Testis (tissue), 3 donors: ENCODE results near the gene CCNL2. TPM values are rescaled to one million over a fixed set of nuclear protein-coding genes. Genes with fewer than 3 reads are reported as not detected.

Experiments used
- DNase-seq: peaks from one replicate; pipeline ENCODE4 v3.0.0-alpha.2; 2019
- H3K27ac ChIP-seq, 2 donors: fragments of 200-600 bp; sonication (generic); one replicate each; pipeline ENCODE4 v1.5.1; 2019
- H3K27me3 ChIP-seq: fragments of 200-600 bp; sonication (generic); one replicate; pipeline ENCODE4 v1.5.1; 2019
- H3K36me3 ChIP-seq: fragments of 200-600 bp; sonication (generic); one replicate; pipeline ENCODE4 v1.5.1; 2017; ENCODE audit warnings: low read depth; ENCODE audit errors: missing control alignments
- H3K4me1 ChIP-seq: fragments of 200-600 bp; sonication (generic); one replicate; pipeline ENCODE4 v1.5.1; 2019
- H3K4me3 ChIP-seq, 2 donors: fragments of 200-600 bp; sonication (generic); one replicate each; pipeline ENCODE4 v1.5.1; 2017 to 2019
- H3K9me3 ChIP-seq: fragments of 200-600 bp; sonication (generic); one replicate; pipeline ENCODE4 v1.5.1; 2017
- POLR2A ChIP-seq: fragments of 450-650 bp; IDR thresholded peaks from one replicate; pipeline ENCODE4 v1.6.1; 2017; ENCODE audit warnings: antibody characterized with exemption, mild to moderate bottlenecking, moderate library complexity
- WGBS, 2 donors: methylation state at CpG; one replicate each; pipeline ENCODE4 v1.1.5; 2018; 5-methylcytosine and 5-hydroxymethylcytosine counted together
- intact Hi-C: fragments of 100-400 bp; cut with DNase I; formaldehyde crosslinking; loops from one replicate; pipeline ENCODE4 v1.15.1; 2023; ENCODE audit warnings: low total_unique reads
- polyA plus RNA-seq: library from polyadenylated mRNA; stranded (reverse); fragments of 350-450 nt; fragmentation: Illumina TruSeq; extraction: RNeasy Lipid Tissue Mini Kit (QIAGEN cat#74804); gene quantifications from one replicate; pipeline ENCODE4 v1.2.3, GENCODE V29; 2014; ENCODE audit warnings: low read depth, low replicate concordance; ENCODE audit not compliant: insufficient read depth
- total RNA-seq, 2 donors: library from RNA; depleted of rRNA; stranded (reverse); fragments of >200 nt; gene quantifications; one replicate each; pipeline ENCODE4 v1.2.3, GENCODE V29; 2016
- TF ChIP-seq, protein P1 (sequence below), 3 experiments: fragments of 450-650 bp in 2 of 3; fragments of 200-600 bp in 1 of 3; sonication (generic) in 1 of 3; IDR thresholded peaks; one replicate each; pipeline ENCODE4 v1.5.1; 2016 to 2019; ENCODE audit warnings: antibody characterized with exemption in 3 of 3, mild to moderate bottlenecking in 2 of 3, moderate library complexity in 1 of 3

Gene CCNL2
- total and polyA plus RNA-seq, 3 donors from 2014 or later: 90.9 to 209 (median 204) TPM

DNA sequence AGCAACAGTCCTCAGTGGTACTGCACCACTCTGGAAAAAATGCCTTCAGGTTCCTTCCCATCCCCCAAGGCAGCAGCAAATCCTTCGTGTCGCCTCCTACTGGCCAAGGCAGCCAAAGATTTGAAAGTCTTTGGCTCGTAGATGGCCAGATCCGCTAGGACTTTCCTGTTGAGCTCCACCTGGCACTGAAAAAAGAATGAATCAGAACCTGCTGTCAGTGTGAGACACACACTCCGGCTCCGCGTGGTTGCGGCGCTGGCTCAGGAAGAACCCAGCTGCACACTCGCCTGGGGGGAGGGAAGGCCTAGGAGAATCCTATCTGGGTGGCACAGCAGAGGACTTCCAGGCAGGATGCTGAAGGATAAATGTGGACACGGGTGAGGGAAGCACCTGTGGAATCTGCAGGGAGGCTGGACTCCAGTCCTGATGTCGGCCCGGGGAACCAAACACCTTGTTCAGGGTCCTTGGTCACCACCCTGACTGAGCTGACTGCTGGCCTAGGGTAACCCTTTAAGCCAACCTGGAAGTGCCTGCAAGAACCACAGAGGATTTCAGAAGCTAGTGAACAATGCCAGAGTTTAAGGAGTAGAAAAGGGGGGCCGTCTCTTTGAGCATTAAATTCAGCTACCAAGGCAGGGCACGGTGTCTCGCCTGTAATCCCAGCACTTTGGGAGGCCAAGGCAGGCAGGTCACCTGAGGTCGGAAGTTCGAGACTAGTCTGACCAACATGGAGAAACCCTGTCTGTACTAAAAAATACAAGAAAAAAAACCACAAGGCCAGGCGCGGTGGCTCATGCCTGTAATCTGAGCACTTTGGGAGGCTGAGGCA, 3.2 kb upstream of the CCNL2 start:
- Histone ChIP-seq H3K4me3 (no peak overlapping the region), H3K4me1 (peaks cover 28% of the 10 kb centered on the region), H3K9me3 (no peaks in the 10 kb centered on the region), H3K27ac (no peak overlapping the region), H3K27me3 (no peaks in the 10 kb centered on the region), H3K36me3 (no peaks in the 10 kb centered on the region)
- no peak for TF ChIP-seq POLR2A
- TF ChIP-seq, protein P1, sequence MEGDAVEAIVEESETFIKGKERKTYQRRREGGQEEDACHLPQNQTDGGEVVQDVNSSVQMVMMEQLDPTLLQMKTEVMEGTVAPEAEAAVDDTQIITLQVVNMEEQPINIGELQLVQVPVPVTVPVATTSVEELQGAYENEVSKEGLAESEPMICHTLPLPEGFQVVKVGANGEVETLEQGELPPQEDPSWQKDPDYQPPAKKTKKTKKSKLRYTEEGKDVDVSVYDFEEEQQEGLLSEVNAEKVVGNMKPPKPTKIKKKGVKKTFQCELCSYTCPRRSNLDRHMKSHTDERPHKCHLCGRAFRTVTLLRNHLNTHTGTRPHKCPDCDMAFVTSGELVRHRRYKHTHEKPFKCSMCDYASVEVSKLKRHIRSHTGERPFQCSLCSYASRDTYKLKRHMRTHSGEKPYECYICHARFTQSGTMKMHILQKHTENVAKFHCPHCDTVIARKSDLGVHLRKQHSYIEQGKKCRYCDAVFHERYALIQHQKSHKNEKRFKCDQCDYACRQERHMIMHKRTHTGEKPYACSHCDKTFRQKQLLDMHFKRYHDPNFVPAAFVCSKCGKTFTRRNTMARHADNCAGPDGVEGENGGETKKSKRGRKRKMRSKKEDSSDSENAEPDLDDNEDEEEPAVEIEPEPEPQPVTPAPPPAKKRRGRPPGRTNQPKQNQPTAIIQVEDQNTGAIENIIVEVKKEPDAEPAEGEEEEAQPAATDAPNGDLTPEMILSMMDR (IDR thresholded peaks at IDR 0.05): peak; percentile 18 to 47 (median 36)
- no peak for DNase-seq
- intact Hi-C loops: no loop called here
- WGBS, 2 donors: 68 to 75% methylated on average over 16 to 20 of the region's 20 CpGs

DNA sequence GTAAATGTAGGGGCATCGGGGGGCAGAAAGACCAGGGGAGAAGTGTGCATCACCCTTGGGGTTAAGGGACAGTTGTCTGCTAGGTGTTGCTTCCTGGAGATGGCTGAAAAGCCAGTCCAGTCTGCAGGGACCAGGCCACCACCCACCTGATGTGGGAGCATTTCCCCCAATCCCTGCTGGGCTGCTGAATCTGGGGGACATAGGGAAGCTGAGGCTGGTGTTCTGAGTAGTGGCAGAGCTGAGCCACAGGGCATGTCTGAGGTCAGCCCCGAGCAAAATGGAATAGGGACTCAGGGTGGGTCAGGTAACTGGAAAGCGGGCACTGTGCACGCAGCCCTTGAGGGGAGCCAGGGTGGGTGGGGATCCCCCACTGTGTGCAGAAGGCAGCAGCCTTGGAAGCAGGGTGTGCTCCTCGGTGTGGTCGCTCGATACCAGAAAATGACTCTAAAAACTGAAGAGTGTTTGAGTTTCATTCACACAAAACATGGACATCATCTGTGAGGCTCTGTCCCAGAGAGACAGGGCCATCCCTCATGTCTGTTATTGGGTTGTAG, 2.4 kb upstream of the CCNL2 start:
- H3K27ac ChIP-seq: no peak overlapping the region

DNA sequence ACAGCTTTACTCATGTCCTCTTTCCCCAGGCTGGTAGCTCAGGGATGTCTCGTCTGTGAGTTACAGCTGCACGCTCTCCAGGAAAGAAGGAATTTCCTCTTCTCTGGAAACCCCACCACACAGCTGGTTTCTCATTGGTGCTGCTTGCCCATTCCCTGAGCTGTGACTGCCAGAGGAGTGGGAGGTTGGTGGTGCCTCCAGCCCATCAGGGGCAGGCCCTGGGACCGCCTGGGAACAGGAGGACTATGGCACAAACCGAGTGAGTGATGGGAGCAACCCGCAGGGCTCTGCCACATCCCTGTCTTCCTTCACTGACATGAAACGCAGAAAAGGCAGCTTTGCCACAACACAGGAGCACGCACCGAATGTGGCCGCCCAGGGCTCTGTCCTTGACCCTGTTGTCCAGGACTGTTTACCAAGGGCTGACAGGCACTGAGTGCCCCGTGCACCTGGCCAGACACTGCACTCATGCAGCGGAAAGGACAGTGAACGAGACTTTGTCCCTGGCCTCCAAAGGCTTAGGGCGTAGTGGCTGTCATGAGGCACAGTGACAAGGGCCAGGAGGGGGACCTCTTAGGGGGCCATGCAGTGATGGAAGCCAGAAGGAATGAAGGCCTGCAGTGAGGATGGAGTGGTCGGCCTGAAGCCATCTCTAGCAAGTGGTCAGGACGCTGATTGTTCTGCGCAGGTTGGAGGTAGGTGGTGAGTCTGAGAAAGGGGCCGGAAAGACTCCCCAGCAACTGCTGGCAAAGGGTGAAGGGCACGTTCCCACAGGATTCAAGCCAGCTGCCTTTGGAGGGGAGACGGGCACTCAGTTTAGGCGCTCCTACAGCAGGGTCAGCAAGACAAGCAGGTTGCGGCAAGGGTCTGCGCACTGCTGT, 1.7 kb upstream of the CCNL2 start:
- intact Hi-C loops: no loop called here
- peaks cover 21% of the 10 kb centered on the region for H3K4me1 ChIP-seq
- no peak overlapping the region for H3K27ac ChIP-seq
- H3K36me3 ChIP-seq: no peaks in the 10 kb centered on the region
- no peaks in the 10 kb centered on the region for H3K27me3 ChIP-seq
- no peaks in the 10 kb centered on the region for H3K9me3 ChIP-seq
- no peak overlapping the region for H3K4me3 ChIP-seq
- DNase-seq: no peak
- TF ChIP-seq, protein P1 (IDR thresholded peaks at IDR 0.05): no peak
- no peak for TF ChIP-seq POLR2A
- WGBS, 2 donors: 59 to 67% methylated on average over 21 to 22 of the region's 22 CpGs

More for the DNA sequence above, 2.4 kb upstream of the CCNL2 start:
- Histone ChIP-seq H3K4me3 (no peak overlapping the region), H3K27me3 (no peaks in the 10 kb centered on the region), H3K4me1 (peaks cover 28% of the 10 kb centered on the region), H3K9me3 (no peaks in the 10 kb centered on the region), H3K36me3 (no peaks in the 10 kb centered on the region)
- WGBS, 2 donors: 83 to 88% methylated on average over 7 of the region's 7 CpGs
- TF ChIP-seq POLR2A: no peak
- TF ChIP-seq, protein P1 (IDR thresholded peaks at IDR 0.05): no peak
- intact Hi-C loops: no loop called here
- no peak for DNase-seq

DNA sequence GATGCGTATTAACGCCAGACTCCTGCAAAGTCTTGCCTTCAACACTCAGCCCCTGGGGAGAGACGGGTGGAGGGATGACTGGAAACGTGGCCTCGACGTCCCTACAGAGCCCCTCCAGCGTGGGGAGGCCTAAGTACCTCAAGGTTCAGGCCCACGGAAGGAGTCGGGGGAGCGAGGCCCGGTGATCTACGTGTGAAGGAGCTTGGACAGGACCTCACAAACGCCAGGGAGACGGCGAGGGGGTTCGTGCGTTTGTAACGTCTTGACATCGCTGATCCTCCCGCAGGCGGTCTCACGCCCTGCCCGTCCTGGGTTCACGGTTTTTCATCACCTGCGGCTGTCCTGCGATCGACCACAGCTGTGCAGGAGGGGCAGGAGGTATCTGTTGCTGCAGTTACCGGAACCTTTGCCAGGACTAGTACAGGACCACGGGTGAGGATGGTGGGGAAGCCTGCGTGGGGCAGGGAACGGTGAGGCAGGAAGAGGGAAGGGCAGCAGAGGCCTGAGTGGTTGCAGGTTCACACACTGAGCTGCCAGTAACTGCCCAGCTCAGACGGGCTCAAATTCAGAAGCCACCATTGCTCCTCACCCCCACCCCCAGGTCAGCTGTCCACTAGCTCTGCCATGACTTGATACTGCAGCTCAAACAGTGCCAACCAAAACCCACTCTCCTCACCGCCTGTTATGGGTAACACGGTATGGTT, 889 bp upstream of the CCNL2 start:
- Histone ChIP-seq H3K4me3 (peak overlapping the region; percentile 93 to 100), H3K27me3 (no peaks in the 10 kb centered on the region), H3K36me3 (no peaks in the 10 kb centered on the region), H3K9me3 (no peaks in the 10 kb centered on the region), H3K27ac (peak overlapping the region; percentile 4 to 86), H3K4me1 (peaks cover 18% of the 10 kb centered on the region)
- 5 to 8% methylated on average over 17 to 34 of the region's 34 CpGs for WGBS, 2 donors
- no peak for TF ChIP-seq POLR2A
- TF ChIP-seq, protein P1 (IDR thresholded peaks at IDR 0.05): no peak
- intact Hi-C loops: no loop called here
- no peak for DNase-seq
